ENCODE results near the gene PTGIR. TPM values are rescaled to one million over a fixed set of nuclear protein-coding genes. Genes with fewer than 3 reads are reported as not detected.

Gene PTGIR
- total RNA-seq, 1 experiment from 2014 or later = not detected

GRCh38 chr19:46665072-46665471 is 40.2 kb upstream of the PTGIR start:
- BruUV-seq (replicated peaks) = no TSS peak
- intact Hi-C loops (cut with micrococcal nuclease; ENCODE audit: unreplicated experiment) = no loop called here

GRCh38 chr19:46661735-46662592 is 37.1 kb upstream of the PTGIR start:
- H3K4me3 ChIP-seq (ENCODE audit: low read depth, low read length, poor library complexity, severe bottlenecking) = peak overlapping the region; percentile 46
- no peaks in the 10 kb centered on the region for H3K27me3 ChIP-seq (replicated peaks; ENCODE audit: insufficient read depth, low read depth, low read length, poor library complexity)
- H3K4me1 ChIP-seq (ENCODE audit: insufficient read depth, low read length, poor library complexity, severe bottlenecking) = peaks cover 15% of the 10 kb centered on the region
- peak; percentile 92 for DNase-seq (ENCODE audit: low spot score)
- CTCF ChIA-PET = interaction anchor here (0.5 to 2.7 kb wide), 10 partner anchors 23 to 584 kb away, joined by 3 to 35 read pairs (median 4); partner anchors contain the start of gene CALM3
- intact Hi-C loops (cut with micrococcal nuclease; ENCODE audit: unreplicated experiment) = loop anchor here (1.0 to 2.0 kb wide), 3 partner anchors 27 to 131 kb away; no protein-coding TSS in a partner anchor
- POLR2A ChIA-PET (ENCODE audit: low non-redundant PET) = interaction anchor here (0.5 kb wide), 1 partner anchor 955 kb away, joined by 8 read pairs; no protein-coding TSS in a partner anchor
- H3K27ac ChIP-seq (ENCODE audit: low read depth, low read length, poor library complexity, severe bottlenecking) = no peak overlapping the region
- no peaks in the 10 kb centered on the region for H3K9me3 ChIP-seq (ENCODE audit: low read depth, low read length, poor library complexity, severe bottlenecking)
- no peaks in the 10 kb centered on the region for H3K36me3 ChIP-seq (ENCODE audit: insufficient read depth, low read length, poor library complexity, severe bottlenecking)
- TF ChIP-seq EZH2 (IDR thresholded peaks at IDR 0.05; ENCODE audit: borderline replicate concordance, low read depth, low read length, poor library complexity, severe bottlenecking) (no peak), CTCF (conservative IDR thresholded peaks at IDR 0.05; ENCODE audit: low read depth, low read length) (peak; percentile 97)
- BruUV-seq (replicated peaks) = no TSS peak

More at GRCh38 chr19:46665072-46665471, 40.2 kb upstream of the PTGIR start:
- POLR2A ChIA-PET (ENCODE audit: low non-redundant PET) = no interaction called here
- no peaks in the 10 kb centered on the region for H3K36me3 ChIP-seq (ENCODE audit: insufficient read depth, low read length, poor library complexity, severe bottlenecking)
- H3K4me1 ChIP-seq (ENCODE audit: insufficient read depth, low read length, poor library complexity, severe bottlenecking) = peaks cover 13% of the 10 kb centered on the region
- no peak for DNase-seq (ENCODE audit: low spot score)
- H3K27ac ChIP-seq (ENCODE audit: low read depth, low read length, poor library complexity, severe bottlenecking) = no peak overlapping the region
- no peak overlapping the region for H3K4me3 ChIP-seq (ENCODE audit: low read depth, low read length, poor library complexity, severe bottlenecking)
- CTCF ChIA-PET = interaction anchor here (0.6 kb wide), 1 partner anchor 208 kb away, joined by 3 read pairs; no protein-coding TSS in a partner anchor
- H3K27me3 ChIP-seq (replicated peaks; ENCODE audit: insufficient read depth, low read depth, low read length, poor library complexity) = no peaks in the 10 kb centered on the region
- no peak for TF ChIP-seq CTCF (conservative IDR thresholded peaks at IDR 0.05; ENCODE audit: low read depth, low read length)
- no peak for TF ChIP-seq EZH2 (IDR thresholded peaks at IDR 0.05; ENCODE audit: borderline replicate concordance, low read depth, low read length, poor library complexity, severe bottlenecking)
- H3K9me3 ChIP-seq (ENCODE audit: low read depth, low read length, poor library complexity, severe bottlenecking) = no peaks in the 10 kb centered on the region

GRCh38 chr19:46661020-46661731 is 36.3 kb upstream of the PTGIR start, which contains the start of gene DACT3:
Gene DACT3 (minus strand): TSS chr19:46661182. CDS start chr19:46661064, 118 bp downstream.
- Histone ChIP-seq H3K27ac (ENCODE audit: low read depth, low read length, poor library complexity, severe bottlenecking) (no peak within 1 kb of the TSS), H3K4me3 (ENCODE audit: low read depth, low read length, poor library complexity, severe bottlenecking) (peak within 1 kb of the TSS; percentile 46), H3K9me3 (ENCODE audit: low read depth, low read length, poor library complexity, severe bottlenecking) (no peaks in the 10 kb centered on the region), H3K4me1 (ENCODE audit: insufficient read depth, low read length, poor library complexity, severe bottlenecking) (peaks cover 15% of the 10 kb centered on the region), H3K36me3 (ENCODE audit: insufficient read depth, low read length, poor library complexity, severe bottlenecking) (no peaks in the 10 kb centered on the region), H3K27me3 (replicated peaks; ENCODE audit: insufficient read depth, low read depth, low read length, poor library complexity) (no peaks in the 10 kb centered on the region)
- BruUV-seq (replicated peaks) = no TSS peak
- TF ChIP-seq CTCF (conservative IDR thresholded peaks at IDR 0.05; ENCODE audit: low read depth, low read length) (no peak), EZH2 (IDR thresholded peaks at IDR 0.05; ENCODE audit: borderline replicate concordance, low read depth, low read length, poor library complexity, severe bottlenecking) (no peak)
- intact Hi-C loops (cut with micrococcal nuclease; ENCODE audit: unreplicated experiment) = loop anchor here (2.0 kb wide), 2 partner anchors 26 to 130 kb away; no protein-coding TSS in a partner anchor
- DNase-seq (ENCODE audit: low spot score) = peak; percentile 100
- ChIA-PET POLR2A (ENCODE audit: low non-redundant PET) (interaction anchor here (0.7 kb wide), 1 partner anchor 139 kb away, joined by 11 read pairs; no protein-coding TSS in a partner anchor), CTCF (interaction anchor here (0.6 to 2.7 kb wide), 7 partner anchors 24 to 583 kb away, joined by 3 to 35 read pairs (median 7); partner anchors contain the start of gene CALM3)

All from A673 (cell line).